GM23338 (cell line): ENCODE results near the gene SP100.

Experiments
- CREB1 ChIP-seq: fragments of 250-450 bp; sonication (Bioruptor Pico); IDR thresholded peaks from 2 replicates; pipeline ENCODE4 v1.5.0; 2020; ENCODE audit warnings: low read depth, mild to moderate bottlenecking, moderate library complexity
- CTCF ChIP-seq, 2 experiments: fragments of 200-600 bp in 1 of 2; sonication (generic) in 1 of 2; conservative IDR thresholded peaks; 2 replicates each; pipeline versions ENCODE4 v1.5.1 to v1.6.1; 2016 to 2017; ENCODE audit warnings: antibody characterized with exemption in 2 of 2, low read depth in 2 of 2, mild to moderate bottlenecking in 2 of 2, moderate library complexity in 1 of 2
- EZH2 ChIP-seq: fragments of 200-600 bp; sonication (generic); IDR thresholded peaks from one replicate; pipeline ENCODE4 v1.8.0; 2017; ENCODE audit warnings: antibody characterized with exemption, mild to moderate bottlenecking, low read depth; ENCODE audit not compliant: unreplicated experiment
- EZH2phosphoT487 ChIP-seq: fragments of 200-600 bp; sonication (generic); IDR thresholded peaks from one replicate; pipeline ENCODE4 v1.8.1; 2018; ENCODE audit warnings: antibody characterized with exemption; ENCODE audit not compliant: unreplicated experiment
- JUNB ChIP-seq: IDR thresholded peaks from one replicate; pipeline ENCODE4 v1.6.1; 2016; ENCODE audit warnings: antibody characterized with exemption; ENCODE audit not compliant: unreplicated experiment
- POLR2AphosphoS5 ChIP-seq: IDR thresholded peaks from 2 replicates; pipeline ENCODE4 v1.6.1; 2016; ENCODE audit warnings: antibody characterized with exemption, low read depth
- REST ChIP-seq: IDR thresholded peaks from one replicate; pipeline ENCODE4 v1.6.1; 2018; ENCODE audit warnings: antibody characterized with exemption; ENCODE audit not compliant: unreplicated experiment
- ZNF331 ChIP-seq: fragments of 250-450 bp; sonication (Bioruptor Pico); IDR thresholded peaks from 2 replicates; pipeline ENCODE4 v1.5.0; 2020; ENCODE audit warnings: low read depth, mild to moderate bottlenecking, moderate library complexity

- TF ChIP-seq CTCF (conservative IDR thresholded peaks at IDR 0.05; ENCODE audit: low read depth in 2 of 2) (no peak), EZH2 (no peak), POLR2AphosphoS5 (no peak), REST (no peak), EZH2phosphoT487 (no peak), JUNB (no peak), CREB1 (CRISPR knock-in tag) (no peak), ZNF331 (no peak)
Measured at GRCh38 chr2:230520061-230520874, 104.3 kb downstream of the SP100 start.
